Kidney (tissue), 14 donors: ENCODE results near the gene NHS. TPM values are rescaled to one million over a fixed set of nuclear protein-coding genes. Genes with fewer than 3 reads are reported as not detected.

Source experiments
- DNase-seq, 5 donors: peaks; one replicate each; pipeline ENCODE4 v3.0.0-alpha.2; 2013 to 2020
- FAIRE-seq: peaks from 2 replicates; lab custom pipeline; 2012; peaks lifted over from hg19 to GRCh38; lab: Jason Lieb, UNC
- H3K27ac ChIP-seq, 2 donors: one replicate each; pipeline ENCODE4 v1.7.0; 2013; ENCODE audit warnings: low read depth in 2 of 2, low read length in 2 of 2, inconsistent platforms in 1 of 2
- H3K27me3 ChIP-seq: one replicate; pipeline ENCODE4 v1.7.1; 2013; ENCODE audit warnings: low read length, inconsistent platforms; ENCODE audit not compliant: control insufficient read depth, insufficient read depth
- H3K36me3 ChIP-seq, 3 donors: one replicate each; pipeline versions ENCODE4 v1.7.0 to v1.7.1; 2013; ENCODE audit warnings: low read length in 3 of 3, control low read depth in 1 of 3, inconsistent platforms in 1 of 3; ENCODE audit not compliant: insufficient read depth in 3 of 3, control insufficient read depth in 2 of 3
- H3K4me1 ChIP-seq, 3 donors: one replicate each; pipeline versions ENCODE4 v1.7.0 to v1.7.1; 2013; ENCODE audit warnings: low read length in 3 of 3, inconsistent platforms in 1 of 3, low read depth in 1 of 3; ENCODE audit not compliant: control insufficient read depth in 2 of 3, insufficient read depth in 2 of 3
- H3K4me3 ChIP-seq, 3 donors: one replicate each; pipeline versions ENCODE4 v1.7.0 to v1.8.1; 2013; ENCODE audit warnings: low read length in 3 of 3, control low read depth in 1 of 3, inconsistent platforms in 1 of 3
- H3K9ac ChIP-seq, 3 donors: one replicate each; pipeline versions ENCODE4 v1.7.0 to v1.7.1; 2013; ENCODE audit warnings: low read length in 3 of 3, control low read depth in 1 of 3, inconsistent platforms in 1 of 3
- H3K9me3 ChIP-seq, 3 donors: one replicate each; pipeline versions ENCODE4 v1.7.0 to v1.7.1; 2013; ENCODE audit warnings: low read length in 3 of 3, control low read depth in 1 of 3, inconsistent platforms in 1 of 3; ENCODE audit not compliant: control insufficient read depth in 2 of 3, insufficient read depth in 1 of 3
- CTCF ChIP-seq: IDR thresholded peaks from 3 replicates; pipeline ENCODE4 v1.5.1; 2012; ENCODE audit warnings: mild to moderate bottlenecking, moderate library complexity, borderline replicate concordance; ENCODE audit not compliant: insufficient read depth; ENCODE audit errors: extremely low read depth
- intact Hi-C: fragments of 100-400 bp; cut with DNase I; formaldehyde crosslinking; loops from one replicate; pipeline ENCODE4 v1.11.1; 2022
- microRNA-seq: library from miRNA; unstranded; fragments of <30 nt; microRNA quantifications from one replicate; pipeline ENCODE4 v1.2.0, GENCODE V29; 2020
- polyA plus RNA-seq: library from polyadenylated mRNA; stranded (reverse); fragments of 350-450 nt; fragmentation: Illumina TruSeq; extraction: RNeasy Lipid Tissue Mini Kit (QIAGEN cat#74804); gene quantifications from one replicate; pipeline ENCODE4 v1.2.3, GENCODE V29; 2014; ENCODE audit warnings: low read depth, low replicate concordance; ENCODE audit not compliant: insufficient read depth
- total RNA-seq: library from RNA; stranded (reverse); fragmentation: NEBNext Ultra II Directional; extraction: Animal tissue kit (Norgen Biotek cat#: 25700); gene quantifications from one replicate; pipeline ENCODE4 v1.2.1, GENCODE V29; 2021
- donor health status: control.
- donor health status: control.
- donor health status: control.
- donor health status: control.
- donor health status: control.
- donor health status: DM: yes; HTN: yes; CAD: no.
- donor health status: Normal renal cell carcinoma (clear cell type).

The NHS gene
- total and polyA plus RNA-seq, 2 donors from 2014 or later: 3.1 to 28.9 TPM

- no peak for TF ChIP-seq CTCF
- H3K27me3 ChIP-seq: peaks cover 11% of the 10 kb centered on the region
- H3K27ac ChIP-seq: no peak overlapping the region
- H3K9ac ChIP-seq: no peak overlapping the region
- intact Hi-C loops: no loop called here
- H3K4me1 ChIP-seq: no peaks in the 10 kb centered on the region
- H3K4me3 ChIP-seq: no peak overlapping the region
- no peaks in the 10 kb centered on the region for H3K36me3 ChIP-seq
- FAIRE-seq (no peak), DNase-seq (no peak)
- no peaks in the 10 kb centered on the region for H3K9me3 ChIP-seq
Measured at GRCh38 chrX:17774053-17774452, 399.1 kb downstream of the NHS start.

- Histone ChIP-seq H3K4me1 (no peaks in the 10 kb centered on the region), H3K27me3 (no peaks in the 10 kb centered on the region), H3K27ac (no peak overlapping the region), H3K4me3 (no peak overlapping the region), H3K36me3 (no peaks in the 10 kb centered on the region), H3K9ac (no peak overlapping the region), H3K9me3 (no peaks in the 10 kb centered on the region)
- TF ChIP-seq CTCF: no peak
- DNase-seq (no peak), FAIRE-seq (no peak)
- intact Hi-C loops: no loop called here
Measured at GRCh38 chrX:17778997-17779396, 404.0 kb downstream of the NHS start.

- FAIRE-seq (no peak), DNase-seq (no peak)
Measured at GRCh38 chrX:17779434-17779833, 404.4 kb downstream of the NHS start.

More at GRCh38 chrX:17779434-17779833, 404.4 kb downstream of the NHS start:
- Histone ChIP-seq H3K36me3 (no peaks in the 10 kb centered on the region), H3K9me3 (no peaks in the 10 kb centered on the region), H3K9ac (no peak overlapping the region), H3K4me3 (no peak overlapping the region), H3K27me3 (no peaks in the 10 kb centered on the region), H3K4me1 (no peaks in the 10 kb centered on the region), H3K27ac (no peak overlapping the region)
- TF ChIP-seq CTCF: no peak
- intact Hi-C loops: no loop called here

Small RNAs within 50 kb of the gene (microRNA-seq; reads per million reads assigned to microRNA genes)
- gene MIR4768: not detected
